Head of caudate nucleus (tissue), 42 donors: Measurements from ENCODE around the gene SYNDIG1L.
"Not testable (repeated sequence)": the region's sequence is repeated elsewhere in the genome, so short reads cannot be mapped to it uniquely, and the experiment has no call there.

Experiments
- DNase-seq, 42 donors: peaks; one replicate each; pipeline versions ENCODE4 v3.0.0 to v3.0.0-alpha.2; 2020 to 2021; ENCODE audit warnings: mixed read lengths in 7 of 42
- intact Hi-C: fragments of 100-400 bp; cut with DNase I; formaldehyde crosslinking; loops from one replicate; pipeline ENCODE4 v1.15.0; 2022

Gene SYNDIG1L

DNA sequence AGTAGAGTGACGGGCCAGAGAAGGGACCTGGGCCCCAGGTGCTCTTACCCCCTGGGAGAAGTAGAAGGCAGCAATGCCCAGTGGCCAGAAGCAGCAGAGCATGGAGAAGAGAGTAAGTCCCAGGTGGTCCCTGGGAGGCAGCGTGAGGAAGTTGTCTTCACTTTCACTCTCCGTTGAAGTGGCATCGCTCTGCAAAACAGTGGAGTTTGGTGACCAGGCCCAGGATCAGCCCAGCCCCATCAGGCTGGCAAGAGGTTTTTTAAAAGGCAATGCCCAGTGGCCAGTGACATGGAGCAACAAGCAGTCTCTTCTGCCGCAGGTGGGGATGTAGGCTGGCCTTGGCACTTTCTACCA lies 18.2 kb downstream of the SYNDIG1L start:
- intact Hi-C loops, result no loop called here
- peak in 5 of 42 donors; percentile 1 to 37 (median 26) for DNase-seq

GRCh38 chr14:74407021-74407800 lies 18.8 kb downstream of the SYNDIG1L start:
- intact Hi-C loops, result no loop called here
- peak in 6 of 42 donors; percentile 1 to 25 (median 12) for DNase-seq

DNA sequence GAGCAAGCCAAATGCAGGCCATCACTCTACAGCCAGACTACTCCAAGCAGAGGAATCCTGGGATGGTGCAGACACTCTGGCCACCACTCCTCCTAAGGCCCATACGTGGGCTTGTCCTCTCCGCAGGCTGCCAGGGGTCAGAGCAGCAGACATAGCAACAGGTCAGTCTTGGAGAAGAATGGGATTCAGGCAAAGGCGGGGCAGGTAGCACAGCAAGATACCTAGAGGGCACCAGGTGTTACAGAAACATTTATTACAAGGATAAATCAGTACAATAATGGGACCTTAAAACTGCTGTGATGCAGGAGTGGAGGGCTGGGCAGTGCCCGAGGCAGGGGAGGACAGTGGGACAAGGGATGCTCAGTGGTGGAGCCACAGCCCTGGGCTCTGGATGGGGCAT lies 20.3 kb downstream of the SYNDIG1L start:
- DNase-seq, result peak in 5 of 42 donors; percentile 5 to 22 (median 11)
- intact Hi-C loops, result no loop called here

DNA sequence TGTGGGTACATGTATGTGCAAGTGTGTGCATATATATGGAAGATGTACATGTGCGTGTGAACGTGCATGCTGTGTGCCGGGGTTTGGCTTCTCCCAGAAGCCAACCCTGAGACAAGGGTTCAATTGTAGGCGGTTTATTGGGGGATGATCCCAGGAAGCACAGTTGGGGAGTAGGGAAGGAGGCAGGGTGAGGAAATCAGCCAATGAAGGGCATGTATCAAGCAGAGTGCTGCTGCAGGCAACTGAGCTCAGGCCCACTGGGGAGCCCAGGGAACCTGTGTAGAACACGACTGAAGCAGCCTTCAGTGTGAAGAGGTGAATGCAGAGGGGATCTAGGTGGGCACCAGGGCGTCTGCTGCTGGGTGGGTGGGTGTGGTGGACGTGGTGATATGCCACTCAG lies 21.6 kb downstream of the SYNDIG1L start:
- peak in 20 of 42 donors; percentile 26 to 72 (median 38) for DNase-seq
- intact Hi-C loops, result no loop called here

DNA sequence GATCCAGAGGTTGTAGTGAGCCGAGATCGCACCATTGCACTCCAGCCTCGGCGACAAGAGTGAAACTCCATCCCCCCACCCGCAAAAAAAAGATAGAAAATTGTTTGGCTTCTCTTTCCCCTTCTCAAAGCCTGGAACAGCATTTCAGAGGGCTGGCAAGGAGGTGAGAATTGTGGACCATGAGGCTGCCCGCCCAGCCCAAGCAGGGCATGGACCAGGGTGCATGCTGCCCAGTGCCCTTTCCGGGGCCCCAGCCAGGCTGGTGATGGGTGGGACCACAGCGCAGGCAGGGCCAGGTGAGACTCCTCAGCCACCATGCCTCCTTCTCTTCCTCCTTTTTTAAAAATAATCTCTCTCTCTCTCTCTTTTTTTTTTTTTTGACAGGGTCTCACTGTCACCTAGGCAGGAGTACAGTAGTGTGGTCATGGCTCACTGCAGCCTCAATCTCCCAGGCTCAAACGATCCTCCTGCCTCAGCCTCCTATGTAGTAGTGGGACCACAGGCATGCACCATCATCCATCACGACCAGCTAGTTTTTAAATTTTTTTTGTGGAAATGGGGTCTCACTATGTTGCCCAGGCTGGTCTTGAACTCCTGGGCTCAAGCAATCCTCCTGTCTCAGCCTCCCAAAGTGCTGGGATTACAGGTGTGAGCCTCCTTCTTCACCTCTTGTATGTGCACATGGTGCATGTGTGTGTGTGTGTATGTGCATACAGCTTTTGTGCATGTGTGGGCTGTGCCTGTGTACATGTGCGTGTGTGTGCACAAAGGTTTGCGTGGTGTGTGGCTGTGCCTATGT lies 22.2 kb downstream of the SYNDIG1L start:
- peak in 7 of 42 donors; percentile 5 to 35 (median 22) for DNase-seq
- intact Hi-C loops, result no loop called here

DNA sequence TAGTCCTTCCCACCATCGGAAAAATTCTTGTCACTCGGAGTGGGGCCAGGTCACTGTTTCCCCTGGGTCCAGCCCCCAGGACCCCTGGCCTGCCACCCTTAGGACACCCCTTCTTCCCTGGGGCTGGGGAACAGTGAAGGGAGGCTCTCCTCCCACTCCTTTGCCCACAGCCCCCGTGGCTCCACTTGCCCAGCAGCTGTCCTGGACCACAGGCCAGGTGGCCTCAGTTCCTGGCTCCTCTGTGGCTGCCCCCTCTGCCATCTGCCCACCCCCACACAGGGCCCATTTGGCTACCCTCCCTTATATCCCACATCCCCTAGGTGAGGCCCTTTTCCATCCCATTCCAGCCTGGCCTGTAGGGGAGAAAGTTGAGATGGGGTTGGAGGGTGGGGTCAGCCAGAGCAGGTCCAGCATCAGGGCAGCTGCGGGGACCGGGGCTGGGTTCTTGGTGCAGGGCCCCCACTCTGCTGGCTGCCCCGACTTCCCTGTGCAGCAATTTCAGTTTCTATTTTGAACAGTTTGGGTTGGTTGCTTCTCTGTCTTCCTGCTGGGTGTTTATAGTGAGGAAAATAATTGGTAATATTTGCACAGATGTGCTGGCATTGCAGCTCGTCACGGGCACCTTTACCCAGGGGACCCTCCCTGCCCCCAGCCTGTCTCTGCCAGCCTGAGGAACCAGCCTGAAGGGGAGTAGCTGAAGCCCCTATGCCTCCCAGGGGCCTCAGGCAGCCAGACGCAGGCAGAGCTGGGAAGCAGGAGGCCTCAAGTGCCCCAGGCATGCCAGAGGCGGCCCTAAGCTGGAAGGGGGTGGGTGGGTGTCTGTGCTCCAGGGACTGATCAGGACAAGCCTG lies 23.4 kb downstream of the SYNDIG1L start:
- intact Hi-C loops, result no loop called here
- DNase-seq, result peak in 9 of 42 donors; percentile 7 to 45 (median 16)

DNA sequence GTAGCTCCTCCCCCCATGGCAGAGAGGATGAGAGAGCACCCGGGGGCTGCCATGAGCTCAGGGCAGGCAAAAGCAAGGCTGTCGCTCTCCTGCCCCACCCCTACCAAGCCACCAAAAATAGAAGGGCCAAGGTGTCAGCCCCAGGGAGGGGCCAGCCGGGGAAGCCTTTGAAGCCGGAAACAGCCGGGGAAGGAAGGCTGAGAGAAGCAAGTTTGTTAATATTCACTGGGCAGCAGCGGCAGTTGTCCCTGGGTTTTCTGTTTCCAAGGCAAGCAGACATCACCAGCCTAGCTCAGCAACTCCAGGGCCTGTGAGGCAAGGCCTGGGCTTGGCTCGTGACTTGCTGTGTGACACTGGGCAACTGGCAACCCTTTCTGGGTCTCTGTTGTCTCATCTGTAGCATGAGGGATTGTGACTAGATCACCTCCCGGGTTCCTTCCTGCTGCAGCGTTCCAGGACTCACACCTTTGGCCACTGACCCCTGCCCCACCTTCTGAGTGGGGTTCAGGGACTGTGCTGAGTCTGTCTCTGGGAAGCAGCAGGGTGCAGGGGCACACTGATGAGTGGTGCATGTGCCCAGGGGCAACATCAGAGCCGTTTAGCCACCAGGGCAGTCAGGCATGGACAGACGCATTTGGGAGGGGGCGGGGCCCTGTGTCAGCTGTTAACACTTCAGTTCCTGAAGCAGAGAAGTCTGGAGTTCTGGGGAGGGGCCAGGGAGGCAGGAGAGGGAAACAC lies 24.3 kb downstream of the SYNDIG1L start:
- intact Hi-C loops, result no loop called here
- DNase-seq, result peak in 40 of 42 donors; percentile 43 to 91 (median 74)

- DNase-seq, result peak in 4 of 42 donors; percentile 5 to 89 (median 52)
- intact Hi-C loops, result no loop called here
Observed at GRCh38 chr14:74400919-74401503, 25.0 kb downstream of the SYNDIG1L start.

DNA sequence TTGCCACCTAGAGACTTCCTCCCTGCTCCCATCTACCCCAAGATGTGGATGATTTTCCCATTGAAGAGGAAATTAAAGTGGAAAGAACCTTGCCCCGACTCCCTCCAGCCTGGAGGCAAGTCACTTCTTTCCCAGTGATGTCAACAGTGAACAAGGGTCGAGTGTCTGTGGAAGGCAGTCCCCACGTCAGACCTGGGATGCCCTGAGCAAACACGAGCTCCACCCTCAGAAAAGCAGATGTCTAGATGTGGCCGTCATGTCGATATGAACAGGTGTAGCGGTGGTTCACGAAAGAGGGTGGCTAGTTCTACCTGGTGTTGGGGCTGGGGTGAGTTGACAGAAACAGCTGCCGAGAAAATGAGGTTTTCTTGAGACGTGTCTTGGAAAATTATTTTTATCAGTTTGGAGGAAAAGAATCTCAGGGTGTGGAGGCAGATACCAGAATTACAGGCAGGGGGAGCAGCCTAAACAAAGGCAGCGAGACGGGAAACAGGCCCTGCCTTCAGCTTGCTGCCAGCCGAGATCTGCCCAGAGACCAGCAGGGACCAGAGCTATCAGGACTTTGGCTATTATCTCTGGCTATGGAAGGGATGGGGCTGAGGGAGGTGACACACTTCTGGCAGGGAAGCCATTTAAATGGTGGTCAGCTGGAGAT lies 25.9 kb downstream of the SYNDIG1L start:
- DNase-seq, result peak in 5 of 42 donors; percentile 29 to 42 (median 41)
- intact Hi-C loops, result no loop called here

DNA sequence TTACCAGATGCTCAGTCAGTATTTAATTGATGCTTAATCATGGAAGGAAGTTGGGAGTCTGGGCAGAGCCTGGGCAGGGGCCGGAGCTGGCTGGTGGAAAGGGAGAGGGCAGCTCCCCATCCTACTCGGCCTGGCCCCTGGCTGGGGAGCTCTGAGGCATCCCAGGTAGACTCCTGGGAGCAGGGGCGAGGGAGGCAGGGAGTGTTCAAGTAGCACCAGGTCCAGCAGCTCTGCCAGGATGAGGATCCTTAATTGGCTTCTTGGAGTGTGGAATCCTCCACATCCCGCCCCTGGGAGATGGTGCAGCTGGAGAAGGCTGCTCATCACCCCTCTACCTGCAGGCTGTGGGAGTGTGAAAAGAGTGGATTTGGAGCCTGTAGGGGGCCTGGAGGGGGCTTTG lies 30.9 kb downstream of the SYNDIG1L start:
- DNase-seq, result peak in 1 of 42 donors; percentile 27

GRCh38 chr14:74394549-74394948 lies 31.5 kb downstream of the SYNDIG1L start:
- DNase-seq, result no peak
- intact Hi-C loops, result no loop called here

More for the DNA sequence above, 30.9 kb downstream of the SYNDIG1L start:
- intact Hi-C loops, result no loop called here

DNA sequence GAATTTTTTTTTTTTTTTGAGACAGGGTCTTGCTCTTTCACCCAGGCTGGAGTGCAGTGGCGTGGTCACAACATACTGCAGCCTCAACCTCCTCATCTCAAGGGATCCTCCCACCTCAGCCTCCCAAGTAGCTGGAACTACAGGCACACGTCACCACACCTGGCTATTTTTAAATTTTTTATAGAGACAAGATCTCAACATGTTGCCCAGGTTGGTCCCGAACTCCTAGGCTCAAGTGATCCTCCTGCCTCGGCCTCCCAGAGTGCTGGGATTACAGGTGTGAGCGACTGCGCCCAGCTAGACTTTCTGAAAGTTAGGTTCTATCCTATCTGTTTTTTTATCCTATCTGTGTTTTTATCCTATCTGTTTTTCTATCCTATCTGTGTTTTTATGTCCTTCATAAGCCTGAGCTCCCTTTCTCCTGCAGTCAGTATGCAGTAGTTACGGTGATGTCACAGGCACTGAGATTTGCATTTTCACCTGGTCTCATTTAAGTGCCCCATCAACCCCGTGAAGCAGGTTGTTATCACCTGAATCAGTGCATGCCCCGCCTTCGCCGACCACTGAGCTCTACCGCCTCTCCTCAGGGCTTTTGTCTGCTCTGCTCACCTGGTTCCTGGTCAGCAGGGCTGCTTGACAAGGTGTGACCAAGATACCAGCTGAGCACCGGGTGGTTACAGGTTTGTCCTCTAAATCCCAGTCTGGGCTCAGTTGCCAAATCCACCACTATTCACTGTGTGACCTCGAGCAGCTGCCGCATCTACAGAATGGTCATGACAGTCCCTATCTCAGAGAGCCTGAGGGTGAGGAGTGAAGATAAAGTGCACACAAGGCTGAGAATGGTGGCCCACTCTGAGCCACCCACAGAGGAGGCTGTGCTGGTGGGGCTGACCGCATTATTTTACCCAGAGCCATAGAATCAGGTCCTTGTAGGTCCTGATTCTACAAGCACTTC lies 33.1 kb downstream of the SYNDIG1L start:
- DNase-seq, result peak in 1 of 42 donors; percentile 34
- intact Hi-C loops, result no loop called here

GRCh38 chr14:74391479-74391878 lies 34.5 kb downstream of the SYNDIG1L start:
- intact Hi-C loops, result no loop called here
- no peak for DNase-seq

DNA sequence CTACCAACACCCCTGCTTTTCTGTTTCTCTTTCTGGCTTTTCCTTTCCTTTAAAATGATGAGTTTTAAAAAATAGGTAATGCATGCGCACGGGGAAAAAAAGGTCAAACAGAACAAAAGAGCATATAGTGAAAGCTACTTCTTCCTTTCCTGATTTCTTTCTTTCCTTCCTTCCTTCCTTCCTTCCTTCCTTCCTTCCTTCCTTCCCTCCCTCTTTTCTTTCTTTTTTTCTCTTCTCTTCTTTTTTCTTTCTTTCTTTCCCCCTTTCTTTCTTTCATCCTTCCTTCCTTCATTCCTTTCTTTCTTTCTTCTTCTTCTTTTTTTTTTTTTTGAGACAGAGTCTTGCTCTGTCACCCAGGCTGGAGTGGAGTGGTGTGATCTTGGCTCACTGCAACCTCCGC lies 35.5 kb downstream of the SYNDIG1L start:
- intact Hi-C loops, DNase-seq: not testable (repeated sequence)

DNA sequence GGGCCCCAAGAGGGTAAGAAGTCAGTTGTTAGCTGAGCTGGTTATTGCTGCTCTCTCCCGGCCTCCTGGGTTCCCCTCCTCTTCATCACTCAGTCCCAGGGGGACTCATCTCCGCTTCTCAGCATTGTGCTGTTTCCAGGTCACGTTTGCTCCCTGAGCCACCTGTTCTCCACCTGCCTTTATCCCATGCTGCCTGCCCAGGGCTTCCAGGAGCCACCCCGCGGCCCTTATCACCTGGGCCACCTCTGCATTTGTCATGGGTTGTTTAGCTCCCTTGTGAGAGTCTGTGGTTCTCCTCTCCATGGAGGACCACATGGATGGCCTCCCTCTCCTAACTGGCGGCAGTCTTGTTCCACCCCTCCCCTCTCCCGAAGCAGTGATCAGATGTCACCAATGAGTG lies 36.0 kb downstream of the SYNDIG1L start:
- no peak for DNase-seq

DNA sequence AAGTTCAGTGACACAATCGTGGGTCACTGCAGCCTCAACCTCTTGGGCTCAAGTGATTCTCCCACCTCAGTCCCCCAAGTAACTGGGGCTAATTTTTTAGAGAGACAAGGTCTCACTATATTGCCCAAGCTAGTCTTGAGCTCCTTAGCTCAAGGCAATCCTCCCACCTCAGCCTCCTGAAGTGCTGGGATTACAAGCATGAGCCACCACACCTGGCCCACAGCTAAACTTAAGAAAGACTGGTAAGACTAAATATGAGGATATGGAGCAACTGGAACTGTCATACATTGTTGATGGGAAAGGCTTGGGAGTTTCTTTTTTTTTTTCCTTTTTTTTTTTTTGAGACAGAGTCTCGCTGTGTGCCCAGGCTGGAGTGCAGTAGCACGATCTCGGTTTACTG lies 43.8 kb downstream of the SYNDIG1L start:
- no peak for DNase-seq

More for the DNA sequence above, 36.0 kb downstream of the SYNDIG1L start:
- intact Hi-C loops, result no loop called here

GRCh38 chr14:74381571-74381970 lies 44.4 kb downstream of the SYNDIG1L start:
- intact Hi-C loops, result not testable (repeated sequence)

More for the DNA sequence above, 43.8 kb downstream of the SYNDIG1L start:
- intact Hi-C loops, result no loop called here

More at GRCh38 chr14:74381571-74381970, 44.4 kb downstream of the SYNDIG1L start:
- DNase-seq, result not testable (repeated sequence)
